ENCODE data around the gene LIPJ. TPM values are rescaled to one million over a fixed set of nuclear protein-coding genes. Genes with fewer than 3 reads are reported as not detected.

Gene LIPJ
- polyA plus RNA-seq, 2 of the 4 experiments (the other 2 are of a cell fraction), result not detected

GRCh38 chr10:88582806-88583583 lies 3.6 kb upstream of the LIPJ start, which contains the start of gene RNLS (continued):
- TF ChIP-seq REST (IDR thresholded peaks at IDR 0.05) (no peak), NPAS2 (CRISPR knock-in tag; IDR thresholded peaks at IDR 0.05; ENCODE audit: borderline replicate concordance) (no peak), HOXA7 (CRISPR knock-in tag; IDR thresholded peaks at IDR 0.05) (no peak), ESRRA (IDR thresholded peaks at IDR 0.05; ENCODE audit: borderline replicate concordance, low read length) (no peak), BHLHE40 (IDR thresholded peaks at IDR 0.05; ENCODE audit: low read depth, low read length) (no peak), TP53 (CRISPR knock-in tag; IDR thresholded peaks at IDR 0.05) (no peak), CHD2 (IDR thresholded peaks at IDR 0.05; ENCODE audit: low read length, partially characterized antibody) (no peak), RNF2 (IDR thresholded peaks at IDR 0.05; ENCODE audit: borderline replicate concordance, low read depth) (peak; percentile 73; the same call in 1 of the 2 replicates), JUNB (IDR thresholded peaks at IDR 0.05) (no peak), CTCF (IDR thresholded peaks at IDR 0.05) (peak; percentile 61), EHF (CRISPR knock-in tag; IDR thresholded peaks at IDR 0.05) (no peak), PHF8 (IDR thresholded peaks at IDR 0.05; ENCODE audit: borderline replicate concordance, low read depth) (peak; percentile 82), RFX5 (IDR thresholded peaks at IDR 0.05) (no peak), POLR2A (IDR thresholded peaks at IDR 0.05; ENCODE audit: low read length) (peak; percentile 62), ZC3H11A (IDR thresholded peaks at IDR 0.05) (no peak), HES2 (IDR thresholded peaks at IDR 0.05) (no peak), POLR2AphosphoS2 (conservative IDR thresholded peaks at IDR 0.05; ENCODE audit: low read length) (no peak), MAX (IDR thresholded peaks at IDR 0.05) (peak; percentile 91), BCL3 (IDR thresholded peaks at IDR 0.05) (no peak), KDM5A (IDR thresholded peaks at IDR 0.05) (no peak), ZNF302 (CRISPR knock-in tag; IDR thresholded peaks at IDR 0.05) (no peak)

GRCh38 chr10:88583584-88583957 lies 3.0 kb upstream of the LIPJ start:
- no peak for ATAC-seq
- Histone ChIP-seq H3K9me3 (no peaks in the 10 kb centered on the region), H3K27ac (peak overlapping the region; percentile 90 to 93), H3K4me3 (peak overlapping the region; percentile 67), H3K4me2 (peak overlapping the region; percentile 80), H3K4me1 (no peaks in the 10 kb centered on the region)
- WGBS (ENCODE audit: missing lambda C conversion rate), result 62% methylated on average over 7 of the region's 7 CpGs
- no peak for DNase-seq (ENCODE audit: low read depth in 1 of 2, low spot score in 1 of 2)
- TF ChIP-seq ZNF302 (CRISPR knock-in tag; IDR thresholded peaks at IDR 0.05) (no peak), ESRRA (IDR thresholded peaks at IDR 0.05; ENCODE audit: borderline replicate concordance, low read length) (0 out of 2 replicates have a peak, but pooled peaks have one; percentile 45)
- CTCF ChIA-PET, result interaction anchor here (0.6 to 2.2 kb wide), 22 partner anchors 8 to 410 kb away, joined by 3 to 13 read pairs (median 4); no protein-coding TSS in a partner anchor
- no peak for FAIRE-seq
- POLR2A ChIA-PET, result interaction anchor here (0.6 to 1.8 kb wide), 6 partner anchors 16 to 720 kb away, joined by 3 to 10 read pairs (median 4); partner anchors contain the start of genes KLLN, PTEN and STAMBPL1
